ENCODE results near the gene GINS1.
"Not testable (repeated sequence)": the region's sequence is repeated elsewhere in the genome, so short reads cannot be mapped to it uniquely, and the experiment has no call there.

The GINS1 gene

DNA sequence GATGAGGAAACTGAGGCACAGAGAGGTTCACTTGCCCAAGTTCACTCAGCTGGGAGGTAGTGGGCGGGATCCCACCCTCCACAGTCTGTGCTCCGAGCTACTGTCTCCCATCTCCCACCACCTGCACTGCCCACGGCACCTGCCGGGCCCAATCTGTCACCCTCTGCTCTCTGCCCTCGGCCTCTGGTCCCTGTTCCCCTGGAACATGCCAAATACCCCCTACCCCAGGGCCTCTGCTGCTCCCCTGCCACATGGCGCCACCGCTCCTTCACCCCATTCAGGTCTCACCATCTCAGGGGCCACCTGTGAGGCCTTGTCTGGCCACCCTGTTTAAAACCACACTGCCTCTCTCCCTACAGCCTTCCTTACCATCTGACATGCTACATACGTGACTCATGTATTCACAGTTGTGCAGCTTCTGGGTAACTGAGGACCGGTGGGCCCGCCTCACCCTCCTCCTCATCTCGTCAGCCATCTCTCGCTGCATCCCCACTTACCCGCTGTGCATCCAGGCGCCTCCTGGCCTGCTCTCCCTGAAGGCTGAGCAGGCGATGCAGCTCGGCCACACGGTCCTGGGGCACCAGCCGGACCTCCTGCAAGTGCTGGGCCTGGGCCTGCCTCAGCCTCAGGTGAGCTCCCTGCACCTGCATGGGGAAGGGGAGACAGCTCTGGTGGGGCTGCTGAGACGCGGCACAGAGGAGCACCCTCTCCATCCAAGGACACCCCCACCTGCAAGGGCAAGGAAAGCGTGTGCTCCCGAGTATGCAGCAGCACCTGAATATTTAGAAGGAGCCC lies 50.6 kb downstream of the GINS1 start:
- DNase-seq = no peak

DNA sequence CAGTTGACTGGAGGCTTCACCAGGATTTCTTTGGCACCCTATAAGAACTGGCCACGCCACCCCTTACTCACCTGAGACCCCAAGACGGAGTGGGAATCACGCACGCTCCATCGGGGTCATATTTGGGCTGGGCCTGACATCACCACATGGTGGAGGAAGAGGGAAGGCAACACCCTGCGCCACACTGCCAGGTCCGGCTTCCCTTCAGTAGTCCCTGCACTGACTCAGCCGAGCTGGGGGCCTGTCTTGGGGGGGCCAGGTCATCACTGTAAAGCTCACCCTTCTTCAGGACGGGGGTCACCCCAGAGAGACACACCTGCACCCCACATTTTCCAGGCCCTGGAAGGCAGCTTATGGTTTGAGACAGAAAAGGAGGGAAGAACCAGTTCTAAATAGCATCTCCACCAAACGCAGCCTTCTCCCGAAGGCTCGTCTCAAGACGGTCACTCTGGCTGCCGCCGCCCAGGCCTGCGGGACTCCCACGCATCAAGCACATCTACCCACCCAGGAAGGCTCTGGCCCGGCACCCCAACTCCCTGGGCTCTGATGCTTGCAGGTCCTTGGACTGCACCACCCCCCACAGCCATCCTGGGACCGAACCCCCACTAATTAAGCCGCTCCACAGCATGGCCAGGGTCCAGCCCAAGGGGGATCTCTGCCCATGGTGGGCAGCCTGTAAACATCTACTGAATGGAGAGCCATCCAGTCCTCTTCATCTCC lies 51.8 kb downstream of the GINS1 start:
- no peak for DNase-seq

DNA sequence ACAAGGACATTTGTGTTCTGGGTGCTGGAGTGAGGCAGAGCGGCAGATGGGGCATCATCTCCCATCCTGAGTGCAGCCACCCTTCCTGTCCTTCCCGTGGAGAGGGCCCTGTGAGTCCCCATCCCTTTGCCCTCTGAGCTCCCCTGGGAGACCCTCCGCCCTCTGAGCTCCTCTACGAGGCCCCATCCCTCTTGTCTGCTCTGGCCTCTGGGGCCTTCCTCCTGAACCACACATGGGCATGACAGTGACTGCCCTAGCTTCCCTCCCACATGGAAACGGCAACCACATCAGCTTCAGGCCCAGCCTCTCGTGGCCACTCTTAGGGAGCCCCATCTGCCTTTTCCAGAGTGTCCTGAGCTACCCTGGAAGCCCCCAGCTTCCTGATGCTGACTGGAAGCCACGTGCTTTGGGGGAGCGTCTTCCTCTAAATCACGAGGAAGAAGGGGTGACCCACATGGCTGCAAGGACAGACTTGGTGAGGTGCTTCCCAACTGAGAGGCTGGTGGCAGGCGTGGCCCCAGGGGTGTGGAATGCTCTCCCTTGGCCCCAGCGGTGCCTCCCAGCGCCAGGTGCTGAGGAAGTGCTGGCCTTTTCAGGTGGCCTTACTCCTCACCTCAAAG lies 52.6 kb downstream of the GINS1 start:
- no peak for DNase-seq

DNA sequence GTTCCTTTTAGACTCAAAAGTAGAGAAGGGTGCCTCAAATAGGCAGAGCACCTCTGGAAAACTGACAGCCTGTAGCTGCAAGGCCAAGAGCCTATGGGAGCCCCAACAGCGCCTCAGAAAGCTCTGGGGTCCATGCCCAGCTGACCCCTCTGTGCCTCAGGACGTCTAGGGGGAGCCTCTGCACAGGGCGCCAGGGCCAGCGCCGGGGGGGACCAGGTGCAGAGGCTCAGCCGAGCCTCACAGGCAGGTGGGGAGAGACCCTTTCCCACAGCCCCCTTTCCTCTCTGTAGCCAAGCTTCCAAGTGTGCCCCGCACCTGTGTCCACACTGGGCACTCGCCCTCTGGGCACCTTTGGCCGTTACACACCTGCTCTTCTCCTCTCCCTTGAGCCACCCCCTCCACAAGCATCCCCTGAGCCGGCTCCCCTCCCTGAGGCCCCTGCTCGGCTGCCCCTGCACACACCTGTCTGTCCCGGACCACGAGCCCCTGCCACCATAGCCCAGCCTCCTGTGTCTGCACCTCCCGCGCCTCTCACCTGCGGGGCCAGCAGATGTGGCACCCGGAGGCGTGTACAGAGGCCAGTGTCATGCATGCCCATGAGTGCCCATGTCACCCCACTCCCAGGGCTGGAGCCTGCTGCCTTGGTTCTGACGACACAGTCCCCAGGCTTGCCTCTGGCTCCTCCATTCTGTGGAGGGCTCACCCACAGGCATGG lies 53.2 kb downstream of the GINS1 start:
- no peak for DNase-seq

DNA sequence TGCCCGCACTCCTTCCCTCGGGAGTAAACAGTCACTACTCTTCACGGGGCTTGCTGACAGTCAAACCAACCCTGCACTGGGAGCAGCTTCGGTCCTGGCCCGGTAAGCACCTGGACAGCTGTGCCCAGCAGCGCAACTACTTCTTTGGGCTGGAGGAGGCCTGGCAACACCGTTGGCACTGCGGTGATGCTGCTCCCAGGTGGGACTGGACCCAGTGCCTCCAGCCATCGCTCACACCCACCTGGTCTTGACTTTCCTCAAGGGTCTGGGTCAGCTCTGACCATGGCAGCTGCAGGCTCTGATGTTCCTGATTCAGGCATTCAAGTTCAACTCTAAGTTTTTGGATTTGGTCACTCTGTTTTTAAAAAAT lies 53.8 kb downstream of the GINS1 start:
- no peak for DNase-seq

DNA sequence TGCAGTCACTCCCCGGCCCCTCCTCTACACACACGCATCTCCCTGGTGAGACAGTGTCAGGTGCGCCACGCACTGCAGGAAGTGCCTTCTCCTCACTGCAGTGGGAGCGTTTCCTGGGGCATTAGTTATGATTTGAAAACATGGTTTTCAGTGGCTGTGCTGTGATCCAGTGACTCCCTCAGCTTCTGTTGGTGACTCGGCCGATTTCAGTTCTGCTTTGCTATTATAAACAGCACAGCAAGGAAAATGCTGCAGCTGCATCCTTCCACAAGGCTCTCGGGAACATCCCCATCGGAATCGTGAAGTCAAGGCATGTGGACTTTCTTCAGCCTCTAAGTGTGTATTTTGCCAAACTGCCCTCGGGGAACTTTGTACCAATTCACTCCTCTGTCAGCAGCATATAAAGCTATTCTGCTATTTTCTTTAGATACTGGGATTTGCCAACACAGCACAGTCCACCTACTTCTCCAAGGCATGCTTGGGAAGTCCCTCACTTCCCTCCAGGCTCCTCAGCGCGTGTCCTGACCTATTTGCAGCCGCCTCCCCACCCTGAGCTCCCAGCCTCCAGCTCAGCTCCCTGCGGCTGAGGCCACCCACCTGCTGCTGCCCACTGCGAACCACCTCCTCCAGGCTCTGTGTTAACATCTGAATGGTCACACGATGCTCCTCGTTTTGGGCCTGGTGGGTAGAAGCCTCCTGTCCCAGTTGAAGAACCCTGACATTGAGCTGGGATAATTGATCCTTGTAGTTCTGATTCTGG lies 54.5 kb downstream of the GINS1 start:
- DNase-seq = no peak

DNA sequence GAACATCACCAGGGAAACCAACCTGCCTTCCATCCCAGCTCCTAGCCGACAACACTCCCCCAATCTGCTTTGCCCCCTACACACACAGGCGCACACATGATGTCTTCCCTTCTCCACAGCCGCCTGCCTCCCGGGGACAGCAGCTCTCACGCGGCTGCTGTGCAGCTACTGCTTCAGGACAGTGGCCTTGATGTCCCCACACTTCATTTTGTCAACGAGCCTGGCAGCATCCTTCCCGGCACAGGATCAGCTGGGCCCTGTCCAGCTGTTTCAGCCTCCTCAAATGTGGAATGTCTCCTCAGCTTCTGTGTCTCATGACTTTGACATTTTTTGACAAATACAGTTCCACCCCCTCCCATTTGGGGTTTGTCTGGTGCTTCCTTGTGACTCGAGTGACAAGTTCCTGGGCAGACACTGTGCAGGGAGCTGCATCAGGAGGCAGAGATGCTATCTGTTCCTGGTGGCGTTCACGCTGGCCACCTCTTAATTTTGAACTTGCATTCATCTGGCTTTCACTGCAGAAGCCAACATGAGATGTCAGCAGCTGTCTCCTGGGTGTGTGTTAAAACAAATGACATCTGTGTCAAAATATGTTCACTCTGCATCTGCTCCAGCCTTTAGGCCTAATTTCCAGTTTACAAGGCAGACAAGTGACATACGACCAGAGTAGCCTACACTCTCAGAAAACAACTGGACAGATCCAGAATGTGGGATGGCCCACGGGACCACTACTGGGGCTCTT lies 57.2 kb downstream of the GINS1 start:
- no peak for DNase-seq

DNA sequence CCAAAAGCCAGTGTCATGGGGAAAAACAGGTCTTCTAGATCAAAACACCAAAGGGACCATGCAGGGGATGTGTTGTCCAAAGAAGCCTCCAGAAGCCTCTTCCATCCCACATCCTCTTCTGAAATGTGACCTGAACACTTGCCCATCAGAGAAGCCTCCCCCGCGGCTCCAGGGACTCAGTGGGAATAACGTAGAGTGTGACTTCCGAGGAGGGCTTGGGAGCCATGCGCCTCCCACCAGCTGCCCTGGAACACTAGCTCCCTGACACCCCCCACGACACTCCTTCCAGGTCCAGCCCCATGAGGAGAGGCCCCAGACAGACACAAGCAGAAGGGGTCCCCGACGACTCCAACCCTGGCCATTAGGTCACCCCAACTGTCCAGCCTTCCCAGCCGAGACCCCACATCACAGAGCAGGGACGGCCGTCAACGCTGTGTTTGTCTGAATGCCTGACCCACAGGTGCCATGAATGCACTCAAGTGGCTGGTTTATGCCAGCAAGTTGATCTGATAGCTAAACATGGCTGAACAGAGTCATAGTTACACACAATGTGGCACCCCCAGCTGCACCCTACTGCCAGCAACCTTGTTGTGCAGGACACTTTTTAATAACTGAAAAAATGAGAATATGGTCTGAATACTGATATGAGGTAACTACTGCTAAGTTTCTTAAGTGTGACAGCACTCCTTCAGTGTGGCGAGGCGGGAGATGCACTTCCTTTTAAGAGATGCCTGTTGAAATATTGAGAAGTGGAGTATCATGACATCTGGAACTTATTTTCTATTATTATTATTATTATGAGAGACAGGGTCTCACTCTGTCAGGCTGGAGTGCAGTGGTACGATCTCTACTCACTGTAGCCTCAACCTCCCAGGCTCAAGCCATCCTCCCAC lies 58.0 kb downstream of the GINS1 start:
- DNase-seq = no peak

DNA sequence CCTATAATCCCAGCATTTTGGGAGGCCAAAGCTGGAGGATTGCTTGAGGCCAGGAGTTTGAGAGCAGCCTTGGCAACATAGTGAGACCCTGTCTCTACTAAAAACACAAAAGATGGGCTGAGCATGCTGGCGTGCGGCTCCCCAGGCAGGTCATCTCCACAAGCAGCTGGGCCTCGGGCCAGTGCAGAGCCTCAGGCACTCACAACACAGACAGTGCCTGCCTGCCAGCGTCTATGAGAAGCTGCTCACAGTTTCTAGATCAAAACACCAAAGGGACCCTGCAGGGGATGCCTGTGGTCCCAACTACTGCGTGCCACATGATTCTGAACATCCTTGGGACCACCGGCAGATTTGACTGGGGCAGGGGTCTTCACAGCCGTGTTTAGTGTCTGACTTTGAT lies 59.4 kb downstream of the GINS1 start:
- no peak for DNase-seq

DNA sequence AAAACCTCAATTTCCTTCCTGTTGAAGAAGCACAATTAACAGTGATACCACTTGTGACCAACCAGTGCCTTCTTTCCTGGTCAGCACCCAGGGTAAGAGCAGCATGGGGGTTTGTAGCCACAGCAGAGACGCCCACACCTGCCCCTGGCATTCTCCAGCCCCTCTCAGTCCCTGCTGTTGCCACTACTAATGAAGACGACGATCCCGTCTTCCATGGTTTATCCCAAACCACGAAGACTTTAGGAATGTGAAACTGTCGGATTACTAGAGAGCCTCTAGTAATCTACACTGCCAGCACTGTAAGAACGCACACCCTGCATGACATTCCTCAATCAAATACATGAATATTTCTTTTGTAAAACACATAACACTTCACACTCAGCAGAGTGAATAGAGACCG lies 60.0 kb downstream of the GINS1 start:
- DNase-seq = no peak

DNA sequence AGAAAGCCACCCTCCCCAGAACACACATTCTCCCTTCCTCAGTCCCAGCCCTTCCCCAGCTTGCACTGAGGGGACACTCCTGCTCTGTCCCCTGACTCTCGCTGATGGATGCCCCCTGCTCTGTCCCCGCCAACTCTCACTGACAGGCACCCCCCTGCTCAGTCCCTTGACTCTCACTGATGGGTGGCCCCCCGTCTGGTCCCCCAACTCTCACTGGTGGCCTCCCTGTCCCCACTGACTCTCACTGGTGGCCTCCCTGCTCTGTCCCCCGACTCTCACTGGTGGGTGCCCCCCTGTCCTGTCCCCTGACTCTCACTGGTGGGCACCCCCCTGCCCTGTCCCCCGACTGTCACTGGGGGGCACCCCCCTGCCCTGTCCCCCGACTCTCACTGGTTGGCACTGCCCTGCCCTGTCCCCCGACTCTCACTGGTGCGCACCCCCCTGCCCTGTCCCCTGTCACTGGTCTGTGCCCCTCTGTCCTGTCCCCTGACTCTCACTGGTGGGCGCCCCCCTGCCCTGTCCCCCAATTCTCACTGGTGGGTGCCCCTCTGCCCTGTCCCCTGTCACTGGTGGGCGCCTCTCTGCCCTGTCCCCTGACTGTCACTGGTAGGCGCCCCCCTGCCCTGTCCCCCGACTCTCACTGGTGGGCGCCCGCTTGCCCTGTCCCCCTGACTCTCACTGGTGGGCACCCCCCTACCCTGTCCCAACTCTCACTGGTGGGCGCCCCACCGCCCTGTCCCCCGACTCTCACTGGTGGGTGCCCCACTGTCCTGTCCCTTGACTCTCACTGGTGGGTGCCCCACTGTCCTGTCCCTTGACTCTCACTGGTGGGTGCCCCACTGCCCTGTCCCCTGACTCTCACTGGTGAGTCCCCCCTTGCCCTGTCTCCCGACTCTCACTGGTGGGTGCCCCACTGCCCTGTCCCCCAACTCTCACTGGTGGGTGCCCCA lies 60.9 kb downstream of the GINS1 start:
- no peak for DNase-seq

DNA sequence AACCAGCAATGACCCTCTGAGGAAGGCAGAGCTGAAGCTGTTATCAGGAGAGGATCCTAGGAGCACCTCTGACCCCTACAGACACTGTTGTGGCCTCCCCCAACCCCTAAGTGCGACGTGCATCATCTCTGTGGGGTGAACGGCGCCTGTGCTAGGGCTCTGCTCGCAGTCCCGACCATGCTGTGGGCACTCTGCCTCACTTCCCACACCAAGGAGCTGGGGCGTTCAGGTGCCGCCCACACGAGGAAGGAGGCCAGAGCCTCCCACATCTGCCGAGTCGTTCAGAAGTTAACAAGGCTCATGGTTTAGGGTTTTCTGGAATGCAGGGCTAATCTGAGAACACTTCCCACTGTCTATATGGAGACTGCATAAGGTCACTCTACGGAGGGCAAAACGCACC lies 62.1 kb downstream of the GINS1 start:
- no peak for DNase-seq

DNA sequence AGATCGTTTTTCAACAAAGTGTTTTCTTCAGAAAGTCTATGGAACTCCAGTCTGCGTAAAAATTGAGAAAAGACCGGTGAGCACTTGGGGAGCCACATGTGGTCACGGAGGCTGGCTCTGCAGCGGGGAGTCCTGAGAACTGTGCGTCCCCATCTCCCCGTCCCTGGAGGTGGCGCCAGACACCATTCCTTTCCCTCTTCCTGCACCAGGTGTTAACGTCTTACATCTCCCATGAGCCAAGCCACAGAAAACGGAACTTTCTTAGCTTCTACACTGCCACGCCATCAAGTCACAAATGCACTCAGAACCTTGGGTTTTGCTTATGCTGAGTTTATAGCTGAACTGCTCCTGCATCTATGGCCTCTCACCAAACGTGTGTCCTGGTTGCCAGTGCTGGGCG lies 62.6 kb downstream of the GINS1 start:
- no peak for DNase-seq

DNA sequence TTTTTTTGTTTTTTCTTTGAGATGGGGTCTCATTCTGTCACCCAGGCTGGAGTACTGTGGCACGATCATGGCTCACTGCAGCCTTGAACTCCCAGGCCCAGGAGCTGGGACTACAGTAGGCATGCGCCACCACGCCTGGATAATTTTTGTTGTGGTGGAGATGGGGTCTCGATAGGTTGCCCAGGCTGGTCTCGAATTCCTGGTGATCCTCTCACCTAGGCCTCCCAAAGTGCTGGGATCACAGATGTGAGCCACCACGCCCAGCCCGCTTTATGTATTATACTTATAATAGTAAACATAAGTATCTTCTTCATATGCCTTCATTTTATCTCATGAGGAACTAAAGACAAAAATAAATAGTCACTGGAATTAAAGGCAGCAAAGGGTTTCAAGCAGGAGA lies 63.5 kb downstream of the GINS1 start:
- DNase-seq = no peak

DNA sequence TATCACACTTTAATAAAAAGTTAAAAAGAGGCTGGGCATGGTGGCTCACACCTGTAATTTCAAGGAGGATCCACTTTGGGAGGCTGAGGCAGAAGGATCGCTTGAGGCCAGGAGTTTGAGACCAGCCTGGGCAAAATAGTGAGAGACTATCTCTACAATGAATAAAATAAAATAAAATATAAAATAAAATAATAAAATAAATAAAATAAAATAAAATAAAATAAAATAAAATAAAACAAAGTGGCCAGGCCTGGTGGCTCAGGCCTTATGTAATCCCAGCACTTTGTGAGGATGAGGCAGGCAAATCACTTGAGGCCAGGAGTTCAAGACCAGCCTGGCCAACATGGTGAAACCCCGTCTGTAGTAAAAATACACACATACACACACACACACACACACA lies 65.8 kb downstream of the GINS1 start:
- DNase-seq = not testable (repeated sequence)

DNA sequence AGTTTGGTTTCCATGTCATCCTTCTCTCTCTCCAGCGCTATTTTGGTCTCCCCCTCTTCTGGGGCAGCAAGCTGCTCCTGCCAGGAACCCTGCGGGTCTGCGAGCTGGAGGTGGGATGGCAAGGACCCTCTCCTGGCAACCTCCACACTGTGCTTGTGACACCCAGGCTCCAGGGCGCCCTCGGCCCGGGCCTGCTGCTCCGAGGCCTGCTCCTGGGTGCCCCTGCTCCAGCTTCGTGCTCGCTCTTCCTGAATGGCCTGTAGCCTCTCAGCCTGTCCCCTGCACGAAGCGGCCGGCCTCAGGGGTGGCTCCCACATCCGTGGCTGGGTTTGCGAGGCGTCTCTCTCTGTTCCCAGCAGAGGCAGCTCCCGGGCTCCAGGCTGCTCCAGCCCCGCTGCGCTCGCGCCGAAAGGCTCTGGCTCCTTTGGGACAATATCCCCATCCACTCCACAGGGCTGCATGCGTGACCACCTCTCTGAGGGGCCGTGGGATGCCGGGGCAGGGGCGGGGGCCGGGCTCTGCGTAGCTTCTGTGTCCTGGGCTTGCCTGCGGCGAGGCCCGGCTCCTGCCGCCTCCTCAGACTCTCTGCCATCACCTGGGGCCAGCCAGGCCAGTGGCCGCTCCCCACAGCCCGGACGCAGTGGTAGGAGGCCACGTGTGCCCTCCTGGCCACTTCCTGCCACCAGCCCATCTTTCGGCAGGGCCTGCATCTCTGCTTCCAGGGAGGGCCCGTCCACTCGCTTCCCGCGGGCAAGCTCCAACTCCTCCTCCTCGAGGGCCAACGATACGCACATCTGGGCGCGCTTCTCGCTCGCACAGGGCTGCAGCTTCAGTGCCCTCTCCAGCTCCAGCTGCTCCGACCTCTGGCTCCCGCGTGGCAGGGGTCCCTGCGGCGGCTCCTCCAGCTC lies 68.9 kb downstream of the GINS1 start:
- no peak for DNase-seq

DNA sequence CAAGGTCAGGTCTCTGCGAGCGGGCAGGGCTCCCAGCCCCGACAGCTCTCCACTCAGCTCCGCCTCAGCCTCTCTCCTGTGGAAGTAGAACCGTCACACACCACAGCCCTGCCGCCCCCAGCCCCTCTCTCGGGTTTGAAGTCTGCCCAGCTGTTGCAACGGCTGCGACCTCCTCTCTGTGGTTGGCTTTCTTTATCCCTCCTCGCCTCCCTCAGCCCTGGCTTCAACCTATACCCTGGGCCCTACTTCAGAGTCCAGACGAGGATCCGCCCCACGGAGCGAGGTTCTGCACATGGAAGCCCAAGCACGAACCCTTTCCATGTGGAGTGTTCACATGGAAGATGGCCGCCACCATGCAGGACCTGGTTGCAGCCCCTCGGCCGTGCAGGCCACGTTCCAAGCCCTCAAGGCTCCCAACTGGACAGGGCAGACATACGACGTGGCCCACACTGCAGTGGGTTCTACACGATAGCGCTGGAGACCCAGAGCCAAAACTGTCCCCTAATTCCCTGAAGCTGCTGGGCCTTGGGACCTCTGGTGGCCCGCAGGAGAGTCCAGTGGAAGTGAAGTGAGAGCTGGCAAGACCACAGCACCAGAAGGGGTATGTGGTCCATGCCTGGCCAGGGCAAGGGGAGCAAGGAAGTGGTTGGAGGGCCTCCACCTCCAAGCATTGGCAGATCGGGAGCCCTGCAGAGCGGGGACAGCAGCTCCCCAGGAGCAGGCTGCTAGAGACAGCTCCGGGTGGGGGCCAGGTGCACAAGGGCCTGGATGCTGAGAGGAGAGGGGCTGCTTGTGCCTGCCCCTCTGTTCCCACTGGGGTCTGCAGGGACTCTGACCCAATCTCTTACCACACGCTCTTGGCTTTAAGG lies 69.8 kb downstream of the GINS1 start:
- DNase-seq = no peak

Data from GOT3 (cell line).